Breast epithelium (tissue), 4 donors: ENCODE results near the gene MEPE. TPM values are rescaled to one million over a fixed set of nuclear protein-coding genes. Genes with fewer than 3 reads are reported as not detected.
"Not testable (repeated sequence)": the region's sequence is repeated elsewhere in the genome, so short reads cannot be mapped to it uniquely, and the experiment has no call there.

Source experiments
- DNase-seq, 2 donors: peaks; one replicate each; pipeline ENCODE4 v3.0.0-alpha.2; 2019; ENCODE audit warnings: low spot score in 2 of 2
- H3K27ac ChIP-seq, 2 donors: fragments of 200-600 bp; sonication (generic) in 1 of 2; one replicate each; pipeline ENCODE4 v1.5.1; 2016 to 2019; ENCODE audit warnings: mild to moderate bottlenecking in 1 of 2
- H3K27me3 ChIP-seq, 2 donors: fragments of 200-600 bp; sonication (generic) in 1 of 2; one replicate each; pipeline versions ENCODE4 v1.5.1 to v1.6.0; 2017 to 2019; ENCODE audit warnings: control low read depth in 1 of 2, mild to moderate bottlenecking in 1 of 2
- H3K36me3 ChIP-seq: fragments of 200-600 bp; one replicate; pipeline ENCODE4 v1.5.1; 2019
- H3K4me1 ChIP-seq, 2 donors: fragments of 200-600 bp; sonication (generic); one replicate each; pipeline ENCODE4 v1.5.1; 2016 to 2019; ENCODE audit warnings: control low read depth in 1 of 2
- H3K4me3 ChIP-seq, 3 donors: fragments of 200-600 bp; sonication (generic); 1 replicate in 2 of 3; 2 replicates in 1 of 3; pipeline ENCODE4 v1.5.1; 2016 to 2019; ENCODE audit warnings: mild to moderate bottlenecking in 3 of 3, moderate library complexity in 2 of 3
- H3K9me3 ChIP-seq, 2 donors: fragments of 200-600 bp; sonication (generic) in 1 of 2; one replicate each; pipeline ENCODE4 v1.5.1; 2016 to 2019; ENCODE audit warnings: control low read depth in 1 of 2
- POLR2A ChIP-seq: fragments of 450-650 bp; IDR thresholded peaks from one replicate; pipeline ENCODE4 v1.6.1; 2016; ENCODE audit warnings: antibody characterized with exemption, mild to moderate bottlenecking, moderate library complexity
- POLR2AphosphoS5 ChIP-seq, 3 donors: sonication (generic); formaldehyde crosslinking; IDR thresholded peaks; one replicate each; pipeline ENCODE4 v1.6.1; 2017; ENCODE audit warnings: antibody characterized with exemption in 3 of 3
- intact Hi-C: fragments of 100-400 bp; cut with DNase I; formaldehyde crosslinking; loops from one replicate; pipeline ENCODE4 v1.15.1; 2023; ENCODE audit warnings: low total_unique reads
- total RNA-seq, 3 donors: library from RNA; depleted of rRNA; stranded (reverse); fragments of >200 nt; gene quantifications; one replicate each; pipeline ENCODE4 v1.1.0, GENCODE V29; 2016
- TF ChIP-seq, protein P1 (sequence below), 3 donors: fragments of 450-650 bp; IDR thresholded peaks; one replicate each; pipeline ENCODE4 v1.5.1; 2016 to 2017; ENCODE audit warnings: antibody characterized with exemption in 3 of 3, mild to moderate bottlenecking in 3 of 3, moderate library complexity in 3 of 3

MEPE gene
- total RNA-seq, 3 donors from 2014 or later = not detected

DNA sequence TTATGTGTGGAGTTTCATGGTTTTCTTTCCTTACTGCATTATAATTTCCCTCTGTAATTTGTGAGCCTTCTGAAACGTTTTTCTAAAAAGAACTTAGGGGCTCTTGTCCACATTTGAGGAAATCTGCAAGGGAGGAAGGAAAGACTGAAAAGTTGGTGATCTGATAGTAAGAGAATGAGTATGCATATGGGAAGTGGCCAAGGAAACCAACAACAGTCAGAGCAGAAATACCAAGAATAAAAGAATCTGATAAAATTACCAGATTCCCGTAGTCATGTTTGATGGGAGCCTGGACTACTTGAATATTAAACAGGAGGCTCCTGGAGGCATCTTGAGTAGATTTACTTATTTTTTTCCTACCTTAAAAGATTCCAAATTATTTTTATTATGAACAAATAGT lies 50.1 kb downstream of the MEPE start:
- DNase-seq = no peak
- H3K9me3 ChIP-seq = no peaks in the 10 kb centered on the region
- intact Hi-C loops = no loop called here
- H3K4me3 ChIP-seq = no peak overlapping the region
- no peaks in the 10 kb centered on the region for H3K4me1 ChIP-seq
- no peaks in the 10 kb centered on the region for H3K27me3 ChIP-seq
- H3K27ac ChIP-seq = no peak overlapping the region
- no peak for TF ChIP-seq POLR2AphosphoS5 (IDR thresholded peaks at IDR 0.05)
- H3K36me3 ChIP-seq = no peaks in the 10 kb centered on the region

DNA sequence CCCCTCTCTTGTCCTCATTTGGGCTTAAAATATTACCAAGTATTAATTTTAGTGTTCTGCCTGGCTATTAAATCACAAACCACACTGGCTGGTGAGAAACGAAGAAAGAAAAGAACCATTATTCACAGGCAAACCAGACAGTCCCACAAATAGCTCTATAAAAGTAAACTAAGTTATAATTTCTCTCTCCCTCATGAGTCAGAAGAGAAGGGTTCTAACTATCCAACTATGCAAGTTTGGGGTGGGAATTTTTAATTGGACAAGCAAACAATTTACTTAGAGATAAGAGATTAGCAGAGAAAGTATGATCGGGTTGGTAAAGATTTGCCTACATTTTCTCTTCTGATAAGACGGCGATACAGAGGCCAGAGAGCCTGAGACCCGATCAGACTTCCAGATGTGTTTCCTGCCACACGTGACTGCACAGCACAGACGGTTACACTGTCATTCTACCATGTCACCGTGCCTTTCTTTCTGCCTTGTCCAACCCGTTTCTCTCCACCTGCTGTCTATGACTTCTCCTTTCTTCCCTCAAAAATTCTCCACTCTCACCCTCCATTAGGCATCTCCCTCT lies 52.3 kb downstream of the MEPE start:
- no peak overlapping the region for H3K27ac ChIP-seq
- no peak overlapping the region for H3K4me3 ChIP-seq
- H3K27me3 ChIP-seq = no peaks in the 10 kb centered on the region
- no peak for DNase-seq
- no peaks in the 10 kb centered on the region for H3K9me3 ChIP-seq
- no peaks in the 10 kb centered on the region for H3K36me3 ChIP-seq
- intact Hi-C loops = no loop called here
- H3K4me1 ChIP-seq = no peaks in the 10 kb centered on the region
- TF ChIP-seq POLR2AphosphoS5 (IDR thresholded peaks at IDR 0.05) = no peak
- TF ChIP-seq, protein P1, sequence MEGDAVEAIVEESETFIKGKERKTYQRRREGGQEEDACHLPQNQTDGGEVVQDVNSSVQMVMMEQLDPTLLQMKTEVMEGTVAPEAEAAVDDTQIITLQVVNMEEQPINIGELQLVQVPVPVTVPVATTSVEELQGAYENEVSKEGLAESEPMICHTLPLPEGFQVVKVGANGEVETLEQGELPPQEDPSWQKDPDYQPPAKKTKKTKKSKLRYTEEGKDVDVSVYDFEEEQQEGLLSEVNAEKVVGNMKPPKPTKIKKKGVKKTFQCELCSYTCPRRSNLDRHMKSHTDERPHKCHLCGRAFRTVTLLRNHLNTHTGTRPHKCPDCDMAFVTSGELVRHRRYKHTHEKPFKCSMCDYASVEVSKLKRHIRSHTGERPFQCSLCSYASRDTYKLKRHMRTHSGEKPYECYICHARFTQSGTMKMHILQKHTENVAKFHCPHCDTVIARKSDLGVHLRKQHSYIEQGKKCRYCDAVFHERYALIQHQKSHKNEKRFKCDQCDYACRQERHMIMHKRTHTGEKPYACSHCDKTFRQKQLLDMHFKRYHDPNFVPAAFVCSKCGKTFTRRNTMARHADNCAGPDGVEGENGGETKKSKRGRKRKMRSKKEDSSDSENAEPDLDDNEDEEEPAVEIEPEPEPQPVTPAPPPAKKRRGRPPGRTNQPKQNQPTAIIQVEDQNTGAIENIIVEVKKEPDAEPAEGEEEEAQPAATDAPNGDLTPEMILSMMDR (IDR thresholded peaks at IDR 0.05) = no peak
- TF ChIP-seq POLR2A = no peak

DNA sequence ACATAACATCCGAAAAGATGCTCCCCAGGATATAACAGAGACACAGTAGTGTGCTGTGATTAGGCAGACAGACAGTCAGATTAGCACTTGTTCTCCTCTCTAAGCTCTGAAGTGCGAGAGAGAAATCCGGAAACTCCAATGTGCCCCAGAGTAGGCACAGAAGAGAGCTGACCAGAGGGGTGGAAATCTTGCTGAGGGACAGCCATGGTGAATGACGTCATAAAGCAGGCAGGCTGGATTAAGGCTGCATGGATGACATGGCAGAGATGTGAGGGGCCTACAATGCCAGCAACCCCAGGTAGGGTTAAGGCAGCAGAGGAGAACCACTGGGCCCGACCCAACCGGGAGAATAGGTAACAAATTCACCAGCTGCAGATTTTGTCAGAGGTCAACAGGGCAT lies 53.3 kb downstream of the MEPE start:
- no peak overlapping the region for H3K27ac ChIP-seq
- no peaks in the 10 kb centered on the region for H3K9me3 ChIP-seq
- no peaks in the 10 kb centered on the region for H3K36me3 ChIP-seq
- TF ChIP-seq POLR2A (no peak), POLR2AphosphoS5 (IDR thresholded peaks at IDR 0.05) (no peak)
- TF ChIP-seq, protein P1 (IDR thresholded peaks at IDR 0.05) = no peak
- H3K4me1 ChIP-seq = no peaks in the 10 kb centered on the region
- DNase-seq = no peak
- intact Hi-C loops = no loop called here
- no peak overlapping the region for H3K4me3 ChIP-seq
- H3K27me3 ChIP-seq = no peaks in the 10 kb centered on the region

DNA sequence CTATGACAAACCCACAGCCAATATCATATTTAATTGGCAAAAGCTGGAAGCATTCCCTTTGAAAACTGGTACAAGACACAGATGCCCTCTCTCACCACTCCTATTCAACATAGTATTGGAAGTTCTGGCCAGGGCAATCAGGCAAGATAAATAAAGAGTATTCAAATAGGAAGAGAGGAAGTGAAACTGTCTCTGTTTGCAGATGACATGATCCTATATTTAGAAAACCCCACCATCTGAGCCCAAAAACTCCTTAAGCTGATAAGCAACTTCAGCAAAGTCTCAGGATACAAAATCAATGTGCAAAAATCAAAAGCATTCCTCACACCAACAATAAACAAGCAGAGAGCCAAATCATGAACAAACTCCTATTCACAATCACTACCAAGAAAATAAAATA lies 58.0 kb downstream of the MEPE start:
- DNase-seq, H3K4me3 ChIP-seq, H3K27me3 ChIP-seq, H3K4me1 ChIP-seq, H3K9me3 ChIP-seq, intact Hi-C loops, H3K27ac ChIP-seq, H3K36me3 ChIP-seq: not testable (repeated sequence)

DNA sequence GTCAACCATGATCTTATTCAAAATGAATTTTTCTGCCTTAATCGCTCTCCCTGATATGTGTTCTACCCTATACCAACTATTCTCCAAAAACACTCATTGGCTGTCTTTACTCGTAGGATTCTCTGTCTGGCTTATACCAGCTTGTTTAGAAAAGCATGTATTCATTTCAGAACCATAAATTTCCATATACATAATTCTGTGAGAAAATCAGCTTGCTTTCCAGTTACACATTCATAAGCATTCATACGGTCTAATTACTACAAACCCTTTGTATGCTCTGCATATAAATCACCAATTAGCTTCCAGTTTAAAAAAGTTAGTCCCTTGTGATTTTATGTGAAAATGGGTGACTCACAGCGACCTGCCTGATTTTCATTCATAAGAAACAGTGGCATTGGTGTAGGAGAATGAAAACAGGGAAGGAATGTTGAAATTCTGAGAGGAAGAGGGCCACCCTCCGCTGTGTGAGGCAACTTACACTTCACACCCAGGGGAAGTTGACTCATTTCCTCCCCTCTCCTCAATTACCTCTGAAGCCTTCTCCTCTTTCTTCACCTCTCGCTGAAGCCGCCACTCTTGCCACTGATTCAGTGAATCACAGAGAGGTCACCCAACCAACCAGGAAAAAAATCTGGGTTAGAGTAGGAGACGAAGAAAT lies 63.3 kb downstream of the MEPE start:
- intact Hi-C loops = no loop called here
- no peak overlapping the region for H3K27ac ChIP-seq
- TF ChIP-seq, protein P1 (IDR thresholded peaks at IDR 0.05) = no peak
- no peak overlapping the region for H3K4me3 ChIP-seq
- DNase-seq = no peak
- H3K27me3 ChIP-seq = no peaks in the 10 kb centered on the region
- no peaks in the 10 kb centered on the region for H3K4me1 ChIP-seq
- no peaks in the 10 kb centered on the region for H3K36me3 ChIP-seq
- H3K9me3 ChIP-seq = peaks cover 0 to 5% of the 10 kb centered on the region in 2 donors

Other genes with a start within 250 kb of the MEPE start
- under 1 TPM in 1 of 3 donors, not detected in 2; under 0.01 TPM for gene DSPP, start 224.4 kb upstream of the MEPE start, total RNA-seq
- gene DMP1, start 182.7 kb upstream of the MEPE start, total RNA-seq = not detected
- not detected for gene IBSP, start 33.4 kb upstream of the MEPE start, total RNA-seq
- 100 to 1,000 TPM in 1 of 3 donors, 10 to 100 TPM in 2; 25.0 to 508 (median 32.8) TPM for gene SPP1, start 142.7 kb downstream of the MEPE start, total RNA-seq
- gene PKD2, start 174.7 kb downstream of the MEPE start, total RNA-seq = 10 to 100 TPM; 60.0 to 66.2 (median 61.3) TPM